GM18517 (cell line): ENCODE data around the gene BCL10.

ENCODE experiments used
- ATAC-seq: cut with Tn5 transposase; IDR thresholded peaks from one replicate; pipeline ENCODE4 v1.9.1; 2021; ENCODE audit warnings: mild to moderate bottlenecking, moderate library complexity; ENCODE audit not compliant: unreplicated experiment

The BCL10 gene

GRCh38 chr1:85276215-85276977, at the start of gene BCL10:
BCL10 (minus strand) TSS chr1:85276632; CDS start chr1:85276352, 280 bp downstream.
- ATAC-seq: peak; percentile 92

- ATAC-seq: no peak
Measured at GRCh38 chr1:85325920-85326319, 49.5 kb upstream of the BCL10 start.

- ATAC-seq: no peak
Measured at GRCh38 chr1:85323770-85324169, 47.3 kb upstream of the BCL10 start.

GRCh38 chr1:85322655-85323054, 46.2 kb upstream of the BCL10 start:
- no peak for ATAC-seq

GRCh38 chr1:85321237-85321964, 45.0 kb upstream of the BCL10 start:
- ATAC-seq: peak; percentile 58

GRCh38 chr1:85320371-85321131, 44.1 kb upstream of the BCL10 start:
- no peak for ATAC-seq

- no peak for ATAC-seq
Measured at GRCh38 chr1:85319931-85320330, 43.5 kb upstream of the BCL10 start.

- no peak for ATAC-seq
Measured at GRCh38 chr1:85319491-85319890, 43.1 kb upstream of the BCL10 start.

GRCh38 chr1:85318217-85318616, 41.8 kb upstream of the BCL10 start:
- ATAC-seq: no peak

- no peak for ATAC-seq
Measured at GRCh38 chr1:85317560-85317959, 41.1 kb upstream of the BCL10 start.

- ATAC-seq: no peak
Measured at GRCh38 chr1:85316321-85316720, 39.9 kb upstream of the BCL10 start.

GRCh38 chr1:85315789-85316188, 39.4 kb upstream of the BCL10 start:
- ATAC-seq: no peak

GRCh38 chr1:85314726-85315125, 38.3 kb upstream of the BCL10 start:
- no peak for ATAC-seq

GRCh38 chr1:85313888-85314696, 37.7 kb upstream of the BCL10 start:
- no peak for ATAC-seq

- no peak for ATAC-seq
Measured at GRCh38 chr1:85311818-85312217, 35.4 kb upstream of the BCL10 start.

GRCh38 chr1:85308833-85309350, 32.5 kb upstream of the BCL10 start:
- ATAC-seq: no peak

- ATAC-seq: peak; percentile 61
Measured at GRCh38 chr1:85307987-85308832, 31.8 kb upstream of the BCL10 start.

GRCh38 chr1:85306236-85306635, 29.8 kb upstream of the BCL10 start:
- ATAC-seq: no peak

- ATAC-seq: no peak
Measured at GRCh38 chr1:85303440-85304162, 27.2 kb upstream of the BCL10 start.
